IPS DF 6.9 (cell line): Measurements from ENCODE around the gene KNSTRN.

Experiments used
- DNase-seq: peaks from one replicate; pipeline ENCODE4 v3.0.0-alpha.2; 2013; ENCODE audit warnings: low read depth, low spot score
- H3K27ac ChIP-seq: one replicate; pipeline ENCODE4 v1.5.1; 2013; ENCODE audit warnings: low read length, control low read depth
- H3K27me3 ChIP-seq: 2 replicates; pipeline ENCODE4 v1.6.1; 2013; ENCODE audit warnings: mild to moderate bottlenecking, low read length; ENCODE audit not compliant: control insufficient read depth, insufficient read depth
- H3K36me3 ChIP-seq: 2 replicates; pipeline ENCODE4 v1.6.1; 2013; ENCODE audit warnings: low read length; ENCODE audit not compliant: control insufficient read depth, insufficient read depth
- H3K4me1 ChIP-seq: 2 replicates; pipeline ENCODE4 v1.6.1; 2013; ENCODE audit warnings: low read length; ENCODE audit not compliant: control insufficient read depth, insufficient read depth
- H3K4me3 ChIP-seq: 2 replicates; pipeline ENCODE4 v1.5.1; 2013; ENCODE audit warnings: mild to moderate bottlenecking, low read length
- H3K9me3 ChIP-seq: 2 replicates; pipeline ENCODE4 v1.6.1; 2013; ENCODE audit warnings: low read length, inconsistent platforms; ENCODE audit not compliant: control insufficient read depth, insufficient read depth
- WGBS: extraction: QIAGEN DNeasy Blood & Tissue Kit; methylation state at CpG from one replicate; pipeline ENCODE4 v1.1.7; 2013; ENCODE audit warnings: mixed read lengths, missing lambda C conversion rate; ENCODE audit not compliant: insufficient read length, insufficient coverage; 5-methylcytosine and 5-hydroxymethylcytosine counted together

KNSTRN gene

GRCh38 chr15:40382580-40383456, at the start of gene KNSTRN:
Gene KNSTRN, plus strand, starts transcription at chr15:40382721. Its CDS starts 115 bp downstream, at chr15:40382836.
- WGBS, result no CpG with 5 or more reads among the region's 57 CpGs
- peak; percentile 93 for DNase-seq
- H3K4me3 ChIP-seq, result peak within 1 kb of the TSS; percentile 93
- no peak within 1 kb of the TSS for H3K27ac ChIP-seq
- no peaks in the 10 kb centered on the region for H3K4me1 ChIP-seq
- no peaks in the 10 kb centered on the region for H3K27me3 ChIP-seq
- peaks cover 13% of the 10 kb centered on the region for H3K36me3 ChIP-seq
- H3K9me3 ChIP-seq, result no peaks in the 10 kb centered on the region

GRCh38 chr15:40333922-40334492, 48.5 kb upstream of the KNSTRN start:
- no peak for DNase-seq
- Histone ChIP-seq H3K27ac (no peak overlapping the region), H3K4me1 (peaks cover 5% of the 10 kb centered on the region), H3K9me3 (no peaks in the 10 kb centered on the region), H3K4me3 (no peak overlapping the region), H3K27me3 (no peaks in the 10 kb centered on the region), H3K36me3 (no peaks in the 10 kb centered on the region)
- WGBS, result no CpG with 5 or more reads among the region's 12 CpGs

GRCh38 chr15:40334541-40334940, 48.0 kb upstream of the KNSTRN start:
- Histone ChIP-seq H3K4me1 (peaks cover 5% of the 10 kb centered on the region), H3K4me3 (no peak overlapping the region), H3K27me3 (no peaks in the 10 kb centered on the region), H3K9me3 (no peaks in the 10 kb centered on the region), H3K36me3 (no peaks in the 10 kb centered on the region), H3K27ac (no peak overlapping the region)
- WGBS, result no CpG with 5 or more reads among the region's 3 CpGs
- DNase-seq, result no peak

GRCh38 chr15:40334941-40335795, 47.4 kb upstream of the KNSTRN start:
- Histone ChIP-seq H3K27ac (no peak overlapping the region), H3K4me1 (peaks cover 10% of the 10 kb centered on the region)

GRCh38 chr15:40335938-40336743, 46.4 kb upstream of the KNSTRN start:
- Histone ChIP-seq H3K4me1 (peaks cover 13% of the 10 kb centered on the region), H3K36me3 (no peaks in the 10 kb centered on the region), H3K4me3 (no peak overlapping the region), H3K27me3 (no peaks in the 10 kb centered on the region), H3K27ac (no peak overlapping the region), H3K9me3 (no peaks in the 10 kb centered on the region)
- no peak for DNase-seq
- WGBS, result no CpG with 5 or more reads among the region's 13 CpGs

More at GRCh38 chr15:40334941-40335795, 47.4 kb upstream of the KNSTRN start:
- no peaks in the 10 kb centered on the region for H3K27me3 ChIP-seq
- H3K4me3 ChIP-seq, result no peak overlapping the region
- H3K9me3 ChIP-seq, result no peaks in the 10 kb centered on the region
- WGBS, result no CpG with 5 or more reads among the region's 26 CpGs
- H3K36me3 ChIP-seq, result no peaks in the 10 kb centered on the region
- no peak for DNase-seq

GRCh38 chr15:40336744-40337122, 45.8 kb upstream of the KNSTRN start:
- Histone ChIP-seq H3K4me1 (peaks cover 13% of the 10 kb centered on the region), H3K9me3 (no peaks in the 10 kb centered on the region), H3K27me3 (no peaks in the 10 kb centered on the region), H3K27ac (no peak overlapping the region), H3K36me3 (no peaks in the 10 kb centered on the region), H3K4me3 (no peak overlapping the region)
- WGBS, result no CpG with 5 or more reads among the region's 5 CpGs
- DNase-seq, result no peak

- no peaks in the 10 kb centered on the region for H3K27me3 ChIP-seq
- no peak overlapping the region for H3K4me3 ChIP-seq
- H3K27ac ChIP-seq, result no peak overlapping the region
- H3K9me3 ChIP-seq, result no peaks in the 10 kb centered on the region
- H3K36me3 ChIP-seq, result no peaks in the 10 kb centered on the region
- peaks cover 13% of the 10 kb centered on the region for H3K4me1 ChIP-seq
- WGBS, result no CpG with 5 or more reads among the region's 19 CpGs
- no peak for DNase-seq
Measured at GRCh38 chr15:40337597-40337996, 44.9 kb upstream of the KNSTRN start.

GRCh38 chr15:40338041-40338657, 44.4 kb upstream of the KNSTRN start:
- no CpG with 5 or more reads among the region's 11 CpGs for WGBS
- DNase-seq, result no peak
- Histone ChIP-seq H3K4me1 (peaks cover 13% of the 10 kb centered on the region), H3K36me3 (no peaks in the 10 kb centered on the region), H3K4me3 (no peak overlapping the region), H3K27me3 (no peaks in the 10 kb centered on the region), H3K9me3 (no peaks in the 10 kb centered on the region), H3K27ac (no peak overlapping the region)

GRCh38 chr15:40338921-40339620, 43.5 kb upstream of the KNSTRN start:
- H3K4me3 ChIP-seq, result no peak overlapping the region
- H3K27ac ChIP-seq, result no peak overlapping the region
- no peaks in the 10 kb centered on the region for H3K27me3 ChIP-seq
- DNase-seq, result no peak
- peaks cover 13% of the 10 kb centered on the region for H3K4me1 ChIP-seq
- WGBS, result no CpG with 5 or more reads among the region's 11 CpGs
- no peaks in the 10 kb centered on the region for H3K9me3 ChIP-seq
- no peaks in the 10 kb centered on the region for H3K36me3 ChIP-seq
